ENCODE measurements around the gene HDLBP.

DNA sequence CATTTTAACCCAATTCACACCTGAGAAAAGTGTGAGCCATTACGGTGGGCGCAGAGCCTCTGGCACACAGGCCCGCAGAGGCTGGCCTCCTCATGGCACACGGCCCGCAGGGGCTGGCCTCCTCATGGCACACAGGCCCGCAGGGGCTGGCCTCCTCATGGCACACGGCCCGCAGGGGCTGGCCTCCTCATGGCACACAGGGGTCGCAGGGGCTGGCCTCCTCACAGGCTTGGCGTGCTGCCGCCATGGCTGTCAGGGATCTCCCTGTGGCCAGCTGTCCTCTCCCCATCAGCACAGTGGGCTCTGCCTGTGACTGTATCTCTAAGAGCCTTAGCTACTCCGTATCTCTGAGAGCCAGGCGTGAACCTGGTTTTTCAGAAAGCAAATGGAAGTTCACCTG lies 102.4 kb downstream of the HDLBP start:
- TF ChIP-seq CTCF (IDR thresholded peaks at IDR 0.05 in 4 of 5, conservative IDR thresholded peaks at IDR 0.05 in 1 of 5): no peak
- no peak for TF ChIP-seq POLR2A (IDR thresholded peaks at IDR 0.05)

All from gastrocnemius medialis (tissue), 4 donors.